NK-92 (cell line): Measurements from ENCODE around the gene GNG13.

Experiments used
- DNase-seq: peaks from one replicate; lab custom pipeline; 2025; ENCODE audit not compliant: unreplicated experiment; lab: John Stamatoyannopoulos, UW

The GNG13 gene

GRCh38 chr16:795580-796229 lies 4.8 kb downstream of the GNG13 start:
- no peak for DNase-seq

GRCh38 chr16:794853-795466 lies 5.6 kb downstream of the GNG13 start:
- DNase-seq, result no peak

- no peak for DNase-seq
These were observed 6.3 kb downstream of the GNG13 start for GRCh38 chr16:794091-794822.

- no peak for DNase-seq
These were observed 7.1 kb downstream of the GNG13 start for GRCh38 chr16:793414-793813.

GRCh38 chr16:792221-792995 lies 8.1 kb downstream of the GNG13 start:
- DNase-seq, result no peak

- DNase-seq, result no peak
These were observed 9.4 kb downstream of the GNG13 start for GRCh38 chr16:791131-791530.

- no peak for DNase-seq
These were observed 10.4 kb downstream of the GNG13 start for GRCh38 chr16:790086-790485.

GRCh38 chr16:789191-789850 lies 11.2 kb downstream of the GNG13 start:
- no peak for DNase-seq

- DNase-seq, result peak; percentile 41
These were observed 12.0 kb downstream of the GNG13 start, which contains the start of gene CHTF18 for GRCh38 chr16:788399-789126. Gene CHTF18, plus strand, starts transcription at chr16:788620. Its CDS starts 65 bp downstream, at chr16:788685.

- no peak for DNase-seq
These were observed 12.5 kb downstream of the GNG13 start, which contains the start of gene RPUSD1 for GRCh38 chr16:787978-788398. Gene RPUSD1, minus strand, starts transcription at chr16:788381. Its CDS starts 644 bp downstream, at chr16:787737.

GRCh38 chr16:787321-787966 lies 13.1 kb downstream of the GNG13 start:
- DNase-seq, result no peak

- DNase-seq, result no peak
These were observed 14.7 kb downstream of the GNG13 start for GRCh38 chr16:785563-786535.

- DNase-seq, result no peak
These were observed 16.1 kb downstream of the GNG13 start for GRCh38 chr16:784431-784830.

GRCh38 chr16:783404-784161 lies 17.0 kb downstream of the GNG13 start:
- DNase-seq, result no peak

GRCh38 chr16:782766-783403 lies 17.6 kb downstream of the GNG13 start:
- DNase-seq, result no peak

GRCh38 chr16:782258-782657 lies 18.3 kb downstream of the GNG13 start:
- DNase-seq, result no peak

- no peak for DNase-seq
These were observed 19.1 kb downstream of the GNG13 start for GRCh38 chr16:781346-782010.
